Activated naive CD8-positive, alpha-beta T cell treated with anti-CD3 and anti-CD28 coated beads, Interleukin-2, amount 50 U/mL, for 16 hours (primary cell): ENCODE measurements around the gene MPRIP.

Experiments
- DNase-seq: peaks from one replicate; pipeline ENCODE4 v3.0.0-alpha.2; 2020; ENCODE audit warnings: low read depth, low spot score

The MPRIP gene

GRCh38 chr17:17028878-17029535 is 13.2 kb upstream of the MPRIP start:
- DNase-seq: no peak

GRCh38 chr17:17029938-17030337 is 12.3 kb upstream of the MPRIP start:
- DNase-seq: no peak

- DNase-seq: no peak
Observed at GRCh38 chr17:17030515-17031211, 11.6 kb upstream of the MPRIP start.

GRCh38 chr17:17032131-17032692 is 10.0 kb upstream of the MPRIP start:
- DNase-seq: no peak

- DNase-seq: no peak
Observed at GRCh38 chr17:17033466-17033865, 8.8 kb upstream of the MPRIP start.

- no peak for DNase-seq
Observed at GRCh38 chr17:17034026-17034425, 8.2 kb upstream of the MPRIP start.

- no peak for DNase-seq
Observed at GRCh38 chr17:17034496-17035075, 7.7 kb upstream of the MPRIP start.

GRCh38 chr17:17035490-17035889 is 6.8 kb upstream of the MPRIP start:
- no peak for DNase-seq

- DNase-seq: no peak
Observed at GRCh38 chr17:17035920-17036523, 6.2 kb upstream of the MPRIP start.

- DNase-seq: no peak
Observed at GRCh38 chr17:17036524-17036998, 5.7 kb upstream of the MPRIP start.

GRCh38 chr17:17039911-17040310 is 2.3 kb upstream of the MPRIP start:
- DNase-seq: no peak

GRCh38 chr17:17041018-17041521 is 1.2 kb upstream of the MPRIP start:
- DNase-seq: no peak

- DNase-seq: peak; percentile 96
Observed at GRCh38 chr17:17041571-17042383, 480 bp upstream of the MPRIP start.

GRCh38 chr17:17042851-17043460 is 699 bp downstream of the MPRIP start:
- no peak for DNase-seq

GRCh38 chr17:17043461-17044271 is 1.4 kb downstream of the MPRIP start:
- DNase-seq: no peak

GRCh38 chr17:17044846-17045561 is 2.7 kb downstream of the MPRIP start:
- DNase-seq: no peak

GRCh38 chr17:17048106-17048505 is 5.8 kb downstream of the MPRIP start:
- DNase-seq: no peak

- no peak for DNase-seq
Observed at GRCh38 chr17:17050346-17051345, 8.4 kb downstream of the MPRIP start.
